IgD-negative memory B cell (primary cell): ENCODE data around the gene UMODL1. TPM values are rescaled to one million over a fixed set of nuclear protein-coding genes. Genes with fewer than 3 reads are reported as not detected.
"Not testable (repeated sequence)": the region's sequence is repeated elsewhere in the genome, so short reads cannot be mapped to it uniquely, and the experiment has no call there.

Source experiments
- H3K27ac Mint-ChIP-seq, 3 donors: one replicate each; pipeline ENCODE4 v1.8.0; 2020 to 2022; ENCODE audit warnings: mild to moderate bottlenecking in 3 of 3, mixed read lengths in 3 of 3, moderate library complexity in 1 of 3
- H3K27me3 Mint-ChIP-seq: one replicate; pipeline ENCODE4 v1.8.0; 2021; ENCODE audit warnings: mixed read lengths
- H3K36me3 Mint-ChIP-seq: one replicate; pipeline ENCODE4 v1.8.0; 2020; ENCODE audit warnings: mild to moderate bottlenecking, mixed read lengths
- H3K4me1 Mint-ChIP-seq, 3 donors: one replicate each; pipeline ENCODE4 v1.8.0; 2020 to 2022; ENCODE audit warnings: mixed read lengths in 3 of 3, mild to moderate bottlenecking in 1 of 3
- H3K4me3 Mint-ChIP-seq, 4 donors: one replicate each; pipeline ENCODE4 v1.8.0; 2020 to 2022; ENCODE audit warnings: mild to moderate bottlenecking in 4 of 4, mixed read lengths in 4 of 4, moderate library complexity in 3 of 4
- H3K9me3 Mint-ChIP-seq, 3 donors: one replicate each; pipeline ENCODE4 v1.8.0; 2020 to 2021; ENCODE audit warnings: mixed read lengths in 3 of 3, mild to moderate bottlenecking in 1 of 3
- polyA plus RNA-seq: library from polyadenylated mRNA; unstranded; fragments of 300-500 nt; fragmentation: Illumina TruSeq; gene quantifications from one replicate; pipeline ENCODE4 v1.2.3, GENCODE V29; 2021

UMODL1 gene
- polyA plus RNA-seq, 1 donor from 2014 or later = 0.05 TPM

DNA sequence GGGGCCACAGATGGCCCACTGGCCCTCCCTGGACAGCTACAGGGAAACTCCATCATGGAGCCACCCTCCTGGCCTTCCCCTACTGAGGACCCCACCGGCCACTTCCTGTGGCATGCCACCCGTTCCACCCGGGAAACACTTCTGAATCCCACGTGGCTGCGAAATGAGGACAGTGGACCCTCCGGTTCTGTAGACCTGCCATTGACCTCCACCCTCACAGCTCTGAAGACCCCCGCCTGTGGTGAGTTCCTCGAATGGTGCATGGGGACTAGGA, 40.3 kb downstream of the UMODL1 start:
- H3K4me1 Mint-ChIP-seq = peaks cover 0 to 10% (median 8%) of the 10 kb centered on the region in 3 donors
- no peak overlapping the region for H3K4me3 Mint-ChIP-seq
- no peak overlapping the region for H3K27ac Mint-ChIP-seq
- H3K9me3 Mint-ChIP-seq = no peaks in the 10 kb centered on the region
- peaks cover 7% of the 10 kb centered on the region for H3K27me3 Mint-ChIP-seq
- H3K36me3 Mint-ChIP-seq = no peaks in the 10 kb centered on the region

DNA sequence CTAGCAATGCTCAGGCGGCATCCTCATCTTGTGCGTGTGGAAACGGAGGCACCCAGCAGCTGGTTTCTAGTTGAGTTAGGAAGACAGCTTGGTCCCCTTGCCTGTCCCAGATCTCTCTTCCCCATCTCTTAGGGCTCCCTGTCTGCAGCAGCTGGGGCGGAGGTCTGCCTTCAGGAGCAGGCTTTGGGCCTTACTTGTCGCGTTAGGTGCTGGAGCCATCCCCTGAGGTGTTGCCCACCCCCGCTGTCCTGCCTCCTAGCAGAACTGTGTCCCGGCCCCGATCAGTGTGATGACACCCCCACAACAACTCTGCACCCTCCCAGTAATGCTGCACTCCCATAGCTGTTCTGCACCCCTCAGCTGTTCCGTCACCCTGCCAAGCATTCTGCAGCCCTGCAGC, 40.7 kb downstream of the UMODL1 start:
- H3K27me3 Mint-ChIP-seq = peaks cover 9% of the 10 kb centered on the region
- H3K4me1 Mint-ChIP-seq = peaks cover 0 to 9% (median 8%) of the 10 kb centered on the region in 3 donors
- H3K9me3 Mint-ChIP-seq = no peaks in the 10 kb centered on the region
- H3K27ac Mint-ChIP-seq = no peak overlapping the region
- no peak overlapping the region for H3K4me3 Mint-ChIP-seq
- no peaks in the 10 kb centered on the region for H3K36me3 Mint-ChIP-seq

DNA sequence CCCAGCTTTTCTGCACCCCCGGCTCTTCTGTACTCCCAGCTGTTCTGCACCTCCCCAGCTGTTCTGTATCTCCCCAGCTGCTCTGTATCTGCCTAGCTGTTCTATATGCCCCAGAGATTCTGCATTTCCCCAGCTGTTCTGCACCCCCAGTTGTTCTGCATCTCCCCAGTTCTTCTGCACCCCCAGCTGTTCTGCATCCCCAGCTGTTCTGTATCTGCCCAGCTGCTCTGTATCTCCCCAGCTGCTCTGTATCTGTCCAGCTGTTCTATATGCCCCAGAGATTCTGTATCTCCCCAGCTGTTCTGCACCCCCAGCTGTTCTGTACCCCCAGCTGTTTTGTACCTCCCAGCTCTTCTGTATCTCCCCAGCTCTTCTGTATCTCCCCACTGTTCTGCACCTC, 41.1 kb downstream of the UMODL1 start:
- H3K27ac Mint-ChIP-seq = no peak overlapping the region
- H3K4me1 Mint-ChIP-seq = peaks cover 2 to 10% (median 8%) of the 10 kb centered on the region in 3 donors
- H3K4me3 Mint-ChIP-seq = no peak overlapping the region
- H3K36me3 Mint-ChIP-seq = no peaks in the 10 kb centered on the region
- no peaks in the 10 kb centered on the region for H3K9me3 Mint-ChIP-seq
- peaks cover 12% of the 10 kb centered on the region for H3K27me3 Mint-ChIP-seq

GRCh38 chr21:42112857-42113256, 41.7 kb downstream of the UMODL1 start:
- no peak overlapping the region for H3K27ac Mint-ChIP-seq
- peaks cover 8 to 11% (median 9%) of the 10 kb centered on the region in 3 donors for H3K4me1 Mint-ChIP-seq
- no peak overlapping the region for H3K4me3 Mint-ChIP-seq
- no peaks in the 10 kb centered on the region for H3K36me3 Mint-ChIP-seq
- H3K9me3 Mint-ChIP-seq = no peaks in the 10 kb centered on the region
- peaks cover 16% of the 10 kb centered on the region for H3K27me3 Mint-ChIP-seq

- Mint-ChIP-seq H3K4me3 (no peak overlapping the region), H3K27me3 (peaks cover 25% of the 10 kb centered on the region), H3K4me1 (peaks cover 9 to 18% (median 15%) of the 10 kb centered on the region in 3 donors), H3K9me3 (no peaks in the 10 kb centered on the region), H3K36me3 (no peaks in the 10 kb centered on the region), H3K27ac (no peak overlapping the region)
These were observed 42.9 kb downstream of the UMODL1 start for GRCh38 chr21:42113926-42114409.

GRCh38 chr21:42114646-42115045, 43.5 kb downstream of the UMODL1 start:
- H3K36me3 Mint-ChIP-seq = no peaks in the 10 kb centered on the region
- no peak overlapping the region for H3K4me3 Mint-ChIP-seq
- H3K27ac Mint-ChIP-seq = no peak overlapping the region
- H3K27me3 Mint-ChIP-seq = peaks cover 29% of the 10 kb centered on the region
- no peaks in the 10 kb centered on the region for H3K9me3 Mint-ChIP-seq
- H3K4me1 Mint-ChIP-seq = peaks cover 11 to 22% (median 20%) of the 10 kb centered on the region in 3 donors

- no peaks in the 10 kb centered on the region for H3K36me3 Mint-ChIP-seq
- H3K4me3 Mint-ChIP-seq = peak overlapping the region in 1 of 4 donors; percentile 33
- H3K27ac Mint-ChIP-seq = no peak overlapping the region
- peaks cover 14 to 25% (median 22%) of the 10 kb centered on the region in 3 donors for H3K4me1 Mint-ChIP-seq
- H3K27me3 Mint-ChIP-seq = peaks cover 33% of the 10 kb centered on the region
- H3K9me3 Mint-ChIP-seq = no peaks in the 10 kb centered on the region
These were observed 44.1 kb downstream of the UMODL1 start for GRCh38 chr21:42115136-42115683.

- H3K4me1 Mint-ChIP-seq = peaks cover 21 to 36% (median 30%) of the 10 kb centered on the region in 3 donors
- peaks cover 46% of the 10 kb centered on the region for H3K27me3 Mint-ChIP-seq
- not testable (repeated sequence) for H3K4me3 Mint-ChIP-seq, H3K36me3 Mint-ChIP-seq, H3K27ac Mint-ChIP-seq, H3K9me3 Mint-ChIP-seq
These were observed 45.4 kb downstream of the UMODL1 start for GRCh38 chr21:42116551-42116950.

DNA sequence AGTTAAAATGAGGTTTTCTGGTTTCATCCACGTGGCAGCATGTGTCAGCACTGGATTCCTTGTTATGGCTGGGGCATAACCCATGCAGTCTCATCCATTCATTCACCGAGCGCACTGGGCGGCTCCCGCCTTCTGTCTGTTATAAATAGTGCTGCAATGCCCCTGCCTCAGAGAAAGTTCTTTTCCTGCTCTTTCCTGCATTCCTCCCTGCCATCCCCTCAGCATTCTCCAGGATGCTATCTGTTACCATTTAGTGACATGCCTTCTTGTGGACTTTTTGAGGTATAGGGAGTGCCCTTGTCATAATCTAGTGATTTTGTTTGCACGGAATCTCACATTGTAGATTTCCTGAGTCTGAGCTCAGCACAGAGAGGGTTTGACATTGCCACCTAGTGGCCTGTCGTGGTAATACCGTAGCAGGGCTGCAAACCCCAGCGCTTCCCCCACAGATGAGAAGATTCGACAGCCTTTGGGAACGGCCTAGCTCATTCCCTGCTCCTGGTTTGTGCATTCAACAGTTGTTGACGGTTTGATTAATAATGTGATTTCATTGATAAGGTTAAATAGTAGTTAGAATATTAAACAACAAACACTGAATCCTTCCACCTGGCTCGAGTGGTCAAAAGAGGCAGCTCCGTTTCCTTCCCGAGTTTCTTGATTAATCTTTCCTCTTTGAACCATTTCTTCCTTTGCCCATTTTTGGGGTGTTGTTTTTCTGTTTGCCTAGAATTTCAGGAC, 46.3 kb downstream of the UMODL1 start:
- H3K27ac Mint-ChIP-seq = peak overlapping the region in 1 of 3 donors; percentile 6
- no peaks in the 10 kb centered on the region for H3K36me3 Mint-ChIP-seq
- peaks cover 21 to 36% (median 30%) of the 10 kb centered on the region in 3 donors for H3K4me1 Mint-ChIP-seq
- peaks cover 53% of the 10 kb centered on the region for H3K27me3 Mint-ChIP-seq
- no peaks in the 10 kb centered on the region for H3K9me3 Mint-ChIP-seq
- peak overlapping the region in 3 of 4 donors; percentile 19 to 71 (median 36) for H3K4me3 Mint-ChIP-seq

- H3K4me3 Mint-ChIP-seq = peak overlapping the region in 2 of 4 donors; percentile 71 to 76
- no peaks in the 10 kb centered on the region for H3K9me3 Mint-ChIP-seq
- H3K27me3 Mint-ChIP-seq = peaks cover 57% of the 10 kb centered on the region
- H3K36me3 Mint-ChIP-seq = no peaks in the 10 kb centered on the region
- peak overlapping the region in 2 of 3 donors; percentile 6 to 27 for H3K27ac Mint-ChIP-seq
- peaks cover 21 to 36% (median 30%) of the 10 kb centered on the region in 3 donors for H3K4me1 Mint-ChIP-seq
These were observed 47.1 kb downstream of the UMODL1 start for GRCh38 chr21:42117967-42118780.

DNA sequence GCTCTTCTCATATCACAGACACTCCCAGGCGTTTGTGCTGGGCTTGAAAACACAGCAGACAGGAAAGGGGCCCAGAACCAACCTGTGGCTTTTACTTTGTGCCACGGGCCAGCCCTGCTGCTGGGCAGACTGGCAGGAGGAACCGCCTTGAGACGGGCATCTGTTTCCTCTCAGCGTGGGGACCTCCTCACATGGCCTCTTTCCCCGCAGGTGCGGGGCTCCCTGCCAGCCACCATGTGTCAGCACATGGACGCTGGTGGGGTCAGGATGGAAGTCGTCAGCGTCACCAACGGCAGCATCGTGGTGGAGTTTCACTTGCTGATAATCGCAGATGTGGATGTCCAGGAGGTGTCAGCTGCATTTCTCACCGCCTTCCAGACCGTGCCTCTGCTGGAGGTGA, 47.8 kb downstream of the UMODL1 start:
- Mint-ChIP-seq H3K27ac (no peak overlapping the region), H3K4me3 (peak overlapping the region in 2 of 4 donors; percentile 18 to 76), H3K4me1 (peaks cover 25 to 36% (median 30%) of the 10 kb centered on the region in 3 donors), H3K9me3 (no peaks in the 10 kb centered on the region), H3K27me3 (peaks cover 57% of the 10 kb centered on the region), H3K36me3 (no peaks in the 10 kb centered on the region)

DNA sequence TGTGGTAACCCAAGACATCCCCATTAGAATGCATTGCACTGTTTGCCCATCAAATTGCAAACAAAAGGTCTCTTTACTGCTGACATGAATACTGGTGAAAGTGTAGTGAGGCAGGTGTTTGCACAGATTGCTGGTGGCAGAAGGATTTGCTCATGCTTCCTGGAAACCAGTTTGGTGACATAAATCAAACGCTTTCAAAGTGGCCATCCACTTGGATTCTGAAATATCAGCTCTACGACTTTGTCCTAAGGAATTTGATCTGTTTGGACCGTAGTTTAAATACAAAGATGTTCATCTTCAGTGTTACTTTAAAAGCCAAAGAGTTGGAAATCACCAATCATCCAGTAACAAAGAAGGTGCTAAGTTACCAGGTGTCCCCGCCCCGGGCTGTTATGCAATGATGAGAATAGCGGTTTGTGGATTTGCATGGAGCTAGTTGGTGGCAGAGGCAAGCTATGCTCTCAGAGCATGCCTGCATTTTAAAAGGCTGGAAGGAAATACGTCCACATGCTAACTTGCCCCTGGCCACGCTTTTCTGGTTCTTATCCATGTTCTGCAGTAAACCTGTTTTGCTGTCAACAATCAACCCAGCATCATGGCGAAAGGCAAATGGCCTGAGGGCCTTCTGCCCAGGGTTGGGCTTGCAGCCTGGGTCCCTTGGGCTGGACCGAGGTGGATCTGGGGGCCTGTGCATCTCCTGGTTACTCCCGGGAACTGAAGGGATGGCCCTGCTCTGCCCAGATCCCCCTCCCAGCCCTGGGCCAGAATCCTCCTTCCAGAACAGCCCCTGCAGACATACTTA, 49.2 kb downstream of the UMODL1 start:
- no peaks in the 10 kb centered on the region for H3K9me3 Mint-ChIP-seq
- peak overlapping the region in 1 of 3 donors; percentile 52 for H3K27ac Mint-ChIP-seq
- H3K27me3 Mint-ChIP-seq = peaks cover 60% of the 10 kb centered on the region
- H3K4me3 Mint-ChIP-seq = peak overlapping the region in 2 of 4 donors; percentile 18 to 77
- peaks cover 25 to 36% (median 30%) of the 10 kb centered on the region in 3 donors for H3K4me1 Mint-ChIP-seq
- no peaks in the 10 kb centered on the region for H3K36me3 Mint-ChIP-seq

DNA sequence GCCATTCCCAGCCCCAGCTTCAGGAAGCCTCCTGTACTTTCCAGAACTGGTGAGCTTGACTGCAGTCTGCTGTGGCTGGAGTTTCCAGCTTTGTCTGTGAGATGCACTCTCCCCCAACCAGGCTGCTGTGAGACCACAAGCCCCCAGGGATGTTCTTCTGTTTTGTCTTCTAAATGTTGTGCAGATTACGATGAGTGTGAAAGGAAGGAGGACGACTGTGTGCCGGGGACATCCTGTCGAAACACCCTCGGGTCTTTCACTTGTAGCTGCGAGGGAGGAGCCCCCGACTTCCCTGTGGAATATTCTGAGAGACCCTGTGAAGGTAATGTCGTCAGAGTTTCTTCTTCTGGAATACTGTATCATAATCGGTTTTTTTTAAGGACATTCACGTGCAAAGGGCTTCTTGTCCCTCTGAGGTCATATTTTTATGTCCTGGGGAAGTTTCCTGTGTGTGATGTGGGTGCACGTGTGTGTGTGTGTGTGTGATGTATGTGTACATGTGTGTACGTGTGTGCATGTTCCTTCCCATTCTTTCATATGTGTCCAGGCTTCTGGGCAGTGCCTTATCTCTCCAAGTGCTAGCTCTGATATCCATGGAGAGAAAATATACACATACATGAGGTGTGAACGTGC, 49.9 kb downstream of the UMODL1 start:
- Mint-ChIP-seq H3K27me3 (peaks cover 60% of the 10 kb centered on the region), H3K9me3 (no peaks in the 10 kb centered on the region), H3K4me1 (peaks cover 25 to 36% (median 30%) of the 10 kb centered on the region in 3 donors), H3K36me3 (no peaks in the 10 kb centered on the region), H3K4me3 (peak overlapping the region in 2 of 4 donors; percentile 2 to 77), H3K27ac (peak overlapping the region in 1 of 3 donors; percentile 52)

DNA sequence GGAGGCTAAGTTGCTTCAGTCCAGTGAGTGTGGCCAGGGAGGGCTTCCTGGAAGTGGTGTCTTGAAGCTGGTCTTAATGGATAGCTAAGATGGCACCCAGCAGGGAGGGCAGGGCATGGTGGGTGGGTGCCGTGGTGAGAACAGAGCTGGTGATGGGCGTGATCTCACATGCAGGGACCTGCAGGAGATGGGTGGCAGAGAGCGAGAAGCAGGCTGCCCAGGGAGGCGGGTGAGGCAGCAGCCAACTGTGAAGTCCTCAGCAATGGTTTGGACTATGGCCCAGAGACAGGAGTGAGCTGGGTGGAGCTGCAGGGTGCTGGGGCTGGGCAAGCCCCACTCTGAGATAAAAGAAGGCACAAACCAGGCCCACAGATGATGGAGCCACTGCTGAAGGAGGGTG, 50.7 kb downstream of the UMODL1 start:
- H3K4me3 Mint-ChIP-seq = no peak overlapping the region
- H3K9me3 Mint-ChIP-seq = no peaks in the 10 kb centered on the region
- peaks cover 25 to 36% (median 30%) of the 10 kb centered on the region in 3 donors for H3K4me1 Mint-ChIP-seq
- H3K27ac Mint-ChIP-seq = no peak overlapping the region
- no peaks in the 10 kb centered on the region for H3K36me3 Mint-ChIP-seq
- peaks cover 62% of the 10 kb centered on the region for H3K27me3 Mint-ChIP-seq
